GM12878 (cell line): ENCODE results near the gene GOLGA8K. TPM values are rescaled to one million over a fixed set of nuclear protein-coding genes. Genes with fewer than 3 reads are reported as not detected.
A peak's percentile ranks its signal among the peaks of the same experiment; 100 is the strongest.
"Not testable (repeated sequence)": the region's sequence is repeated elsewhere in the genome, so short reads cannot be mapped to it uniquely, and the experiment has no call there.

ENCODE experiments used
- ATAC-seq: fragments of 200-7000 bp; cut with Tn5 transposase; 3 replicates; pipeline ENCODE4 v1.9.1; 2020; ENCODE audit warnings: mild to moderate bottlenecking, moderate library complexity
- BruUV-seq: library from RNA; stranded (reverse); fragments of 400-500 nt; replicated peaks from 2 replicates; lab custom pipeline; 2021; lab: Mats Ljungman, UMichigan
- CTCF ChIA-PET: fragments of 300-600 bp; sonication (Branson Sonifier 250); formaldehyde crosslinking; extraction: SDS; loops from one replicate; lab custom pipeline; 2021; ENCODE audit warnings: inconsistent platforms; lab: Yijun Ruan, JAX
- POLR2A ChIA-PET: fragments of 350-600 bp; formaldehyde crosslinking; extraction: SDS; loops from one replicate; lab custom pipeline; 2021; ENCODE audit warnings: inconsistent platforms; lab: Charles Lee
- RAD21 ChIA-PET: fragments of 300-600 bp; sonication (Branson Sonifier 250); formaldehyde crosslinking; loops from one replicate; lab custom pipeline; 2023; ENCODE audit warnings: antibody characterized with exemption; ENCODE audit not compliant: unreplicated experiment; lab: Charles Lee
- SMC1A ChIA-PET: fragments of 300-600 bp; sonication (Branson Sonifier 250); formaldehyde crosslinking; loops from one replicate; lab custom pipeline; 2023; ENCODE audit not compliant: unreplicated experiment, uncharacterized antibody; lab: Charles Lee
- DNase-seq: peaks from one replicate; pipeline ENCODE4 v3.0.0-alpha.2; 2011; ENCODE audit warnings: low read depth, low spot score
- FAIRE-seq: peaks from 3 replicates; lab custom pipeline; 2011; peaks lifted over from hg19 to GRCh38; lab: Jason Lieb, UNC
- H2AFZ ChIP-seq: 2 replicates; pipeline ENCODE4 v1.6.0; 2011; ENCODE audit warnings: low read depth, low read length, control low read depth; ENCODE audit not compliant: control insufficient read depth
- H3K27ac ChIP-seq: 2 replicates; pipeline ENCODE4 v1.5.1; 2011; ENCODE audit warnings: control low read depth; ENCODE audit not compliant: control insufficient read depth, insufficient read depth
- H3K27me3 ChIP-seq, 2 experiments: replicated peaks in 1 of 2; 2 replicates each; pipeline versions ENCODE4 v1.6.0 to v1.6.1; 2011; ENCODE audit warnings: low read length in 1 of 2; ENCODE audit not compliant: control insufficient read depth in 2 of 2, insufficient read depth in 2 of 2
- H3K36me3 ChIP-seq, 2 experiments: 2 replicates each; pipeline ENCODE4 v1.5.1; 2011; ENCODE audit warnings: low read length in 1 of 2; ENCODE audit not compliant: control insufficient read depth in 2 of 2, insufficient read depth in 2 of 2
- H3K4me1 ChIP-seq: 2 replicates; pipeline ENCODE4 v1.6.1; 2011; ENCODE audit warnings: mild to moderate bottlenecking, low read length, moderate library complexity, mixed read lengths; ENCODE audit not compliant: control insufficient read depth, insufficient read depth
- H3K4me2 ChIP-seq: 2 replicates; pipeline ENCODE4 v1.6.0; 2011; ENCODE audit warnings: control low read depth; ENCODE audit not compliant: control insufficient read depth, insufficient read depth
- H3K4me3 ChIP-seq: fragments of 200-600 bp; sonication (generic); 2 replicates; pipeline ENCODE4 v1.5.1; 2016
- H3K79me2 ChIP-seq: 2 replicates; pipeline ENCODE4 v1.6.0; 2011; ENCODE audit warnings: low read length; ENCODE audit not compliant: control insufficient read depth, insufficient read depth
- H3K9ac ChIP-seq: 2 replicates; pipeline ENCODE4 v1.8.0; 2011; ENCODE audit warnings: low read length, control low read depth, mixed read lengths; ENCODE audit not compliant: control insufficient read depth, insufficient read depth
- H3K9me3 ChIP-seq: replicated peaks from 3 replicates; pipeline ENCODE4 v1.5.1; 2011; ENCODE audit warnings: mild to moderate bottlenecking, low read length; ENCODE audit not compliant: control insufficient read depth, insufficient read depth
- H4K20me1 ChIP-seq: 2 replicates; pipeline ENCODE4 v1.6.0; 2011; ENCODE audit not compliant: control insufficient read depth, insufficient read depth
- WGBS: methylation state at CpG from one replicate; pipeline ENCODE4 v1.1.6; 2016; ENCODE audit warnings: low lambda C conversion rate; ENCODE audit not compliant: insufficient replicate concordance, insufficient coverage; ENCODE audit errors: missing lambda C conversion rate; 5-methylcytosine and 5-hydroxymethylcytosine counted together
- in situ Hi-C: fragments of 300-500 bp; cut with MboI; formaldehyde crosslinking; loops from 9 replicates; pipeline ENCODE4 v1.14.3; 2018; ENCODE audit warnings: mixed read lengths
- intact Hi-C: fragments of 100-400 bp; cut with micrococcal nuclease; formaldehyde crosslinking; loops from one replicate; pipeline ENCODE4 v1.14.2; 2022; ENCODE audit not compliant: unreplicated experiment
- polyA plus RNA-seq, 11 experiments: library from polyadenylated mRNA; depleted of rRNA in 4 of 11; unstranded in 6 of 11; stranded (reverse) in 5 of 11; fragments of >200 nt; fragmentation: Nextera tagmentation in 4 of 11; fragmentation: Illumina TruSeq in 1 of 11; extraction: Ambion mirVana in 4 of 11; extraction: Trizol in 1 of 11; gene quantifications; 1 replicate in 1 of 11; 2 replicates in 10 of 11; pipeline versions ENCODE4 v1.2.1 to v1.2.3, GENCODE V29; 2011 to 2016; ENCODE audit warnings: inconsistent platforms in 2 of 11, missing spikeins in 2 of 11, low read depth in 1 of 11
- total RNA-seq, 4 experiments: library from RNA; depleted of rRNA in 3 of 4; stranded (reverse); fragments of >200 nt in 3 of 4; fragmentation: Illumina TruSeq in 1 of 4; extraction: Trizol in 1 of 4; gene quantifications; 2 replicates each; pipeline versions ENCODE4 v1.2.1 to v1.2.3, GENCODE V29; 2013 to 2021

The GOLGA8K gene
- total and polyA plus RNA-seq, 10 of the 15 experiments (the other 5 are each of a cell fraction or from before 2014, with no cell fraction given) = 0.14 TPM; not detected in 9

DNA sequence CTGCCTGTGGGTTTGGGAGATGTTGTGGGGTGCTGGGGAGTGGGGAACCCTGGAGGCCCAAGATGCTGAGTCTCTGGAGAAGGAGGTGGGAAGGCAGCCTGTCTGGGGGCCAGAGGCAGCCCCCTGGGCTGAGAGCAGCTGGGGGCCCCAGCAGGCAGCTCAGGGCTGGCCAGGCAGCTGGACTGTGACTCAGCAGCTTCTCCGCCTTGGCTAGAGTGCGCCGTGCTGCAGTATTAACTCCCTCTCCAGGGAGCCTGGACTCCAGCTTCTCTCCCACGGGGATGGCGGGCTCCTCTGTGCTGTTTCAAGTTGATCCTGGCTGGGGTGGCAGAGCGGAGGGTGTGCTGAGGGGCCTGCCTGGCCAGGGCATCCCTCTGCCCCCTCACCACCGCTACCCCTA, 36.6 kb downstream of the GOLGA8K start:
- H3K27ac ChIP-seq, H3K4me1 ChIP-seq, BruUV-seq, ATAC-seq, CTCF ChIA-PET, H2AFZ ChIP-seq, H4K20me1 ChIP-seq, RAD21 ChIA-PET, H3K27me3 ChIP-seq, intact Hi-C loops, FAIRE-seq, H3K36me3 ChIP-seq, H3K9ac ChIP-seq, H3K4me2 ChIP-seq, H3K79me2 ChIP-seq, H3K9me3 ChIP-seq, POLR2A ChIA-PET, in situ Hi-C loops, SMC1A ChIA-PET, H3K4me3 ChIP-seq, DNase-seq: not testable (repeated sequence)
- WGBS = no CpG with 5 or more reads among the region's 7 CpGs

DNA sequence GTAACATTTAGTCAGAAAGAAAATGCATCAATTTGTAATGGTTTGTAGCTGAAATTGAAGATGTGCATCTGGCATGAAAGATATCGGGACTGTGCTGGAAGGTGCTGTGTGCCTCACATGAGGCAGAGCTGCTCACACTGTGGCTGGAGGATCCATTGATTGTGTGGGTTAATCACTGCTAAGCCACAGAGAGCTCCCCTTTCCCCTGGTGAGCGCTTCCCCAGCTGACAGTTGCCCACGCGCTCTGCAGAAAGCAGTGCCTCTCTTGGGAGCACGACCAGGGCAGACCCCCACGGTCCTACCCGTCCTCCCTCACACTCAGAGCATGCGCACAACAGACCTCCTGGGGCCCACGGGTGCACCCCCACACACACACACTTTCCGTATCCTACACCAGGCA, 37.1 kb downstream of the GOLGA8K start:
- H3K36me3 ChIP-seq, H3K79me2 ChIP-seq, H3K4me3 ChIP-seq, SMC1A ChIA-PET, RAD21 ChIA-PET, H3K4me1 ChIP-seq, ATAC-seq, H3K9ac ChIP-seq, H3K4me2 ChIP-seq, H3K27ac ChIP-seq, CTCF ChIA-PET, BruUV-seq, H3K9me3 ChIP-seq, DNase-seq, POLR2A ChIA-PET, H3K27me3 ChIP-seq, H4K20me1 ChIP-seq, intact Hi-C loops, FAIRE-seq, H2AFZ ChIP-seq, in situ Hi-C loops: not testable (repeated sequence)
- WGBS = no CpG with 5 or more reads among the region's 10 CpGs

- BruUV-seq, H3K4me2 ChIP-seq, H3K4me3 ChIP-seq, H4K20me1 ChIP-seq, RAD21 ChIA-PET, intact Hi-C loops, SMC1A ChIA-PET, DNase-seq, H3K9me3 ChIP-seq, H3K9ac ChIP-seq, H3K27me3 ChIP-seq, H3K36me3 ChIP-seq, CTCF ChIA-PET, H2AFZ ChIP-seq, H3K27ac ChIP-seq, in situ Hi-C loops, POLR2A ChIA-PET, H3K79me2 ChIP-seq, H3K4me1 ChIP-seq: not testable (repeated sequence)
- peak; percentile 65 for FAIRE-seq
- peak; percentile 50 for ATAC-seq
- WGBS = no CpG with 5 or more reads among the region's 16 CpGs
These were observed 38.1 kb downstream of the GOLGA8K start for GRCh38 chr15:32364944-32365343.

DNA sequence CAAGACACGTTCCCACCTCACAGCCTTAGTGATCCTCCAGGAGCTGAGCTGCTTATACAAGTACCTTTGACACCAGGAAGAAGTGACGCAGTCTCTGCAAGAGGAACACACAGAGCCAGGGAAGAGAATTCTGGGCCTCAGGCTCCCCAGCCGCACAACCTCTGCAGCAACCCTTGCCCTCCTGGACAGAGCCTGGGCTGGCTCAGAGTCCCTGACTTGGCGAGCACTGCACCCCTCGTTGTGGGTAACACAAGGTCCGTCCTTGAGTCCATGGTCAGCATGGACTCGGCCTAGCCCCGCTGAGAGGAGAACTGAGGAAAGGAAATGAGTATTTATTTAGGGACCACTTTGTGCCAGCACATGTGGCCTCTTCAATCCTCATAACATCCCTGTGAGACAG, 39.6 kb downstream of the GOLGA8K start:
- FAIRE-seq, SMC1A ChIA-PET, H3K9me3 ChIP-seq, H3K27ac ChIP-seq, H3K4me1 ChIP-seq, POLR2A ChIA-PET, DNase-seq, H3K79me2 ChIP-seq, H3K4me2 ChIP-seq, H3K36me3 ChIP-seq, BruUV-seq, H3K27me3 ChIP-seq, H3K9ac ChIP-seq, H2AFZ ChIP-seq, intact Hi-C loops, ATAC-seq, CTCF ChIA-PET, RAD21 ChIA-PET, H4K20me1 ChIP-seq, in situ Hi-C loops, H3K4me3 ChIP-seq: not testable (repeated sequence)
- WGBS = no CpG with 5 or more reads among the region's 8 CpGs
